Neural cell (in vitro differentiated cells): ENCODE results near the gene ABHD4. TPM values are rescaled to one million over a fixed set of nuclear protein-coding genes. Genes with fewer than 3 reads are reported as not detected.

Experiments used
- H2AFZ ChIP-seq: fragments of 200-600, 300-800 bp; sonication (generic), shearing (Covaris generic); 2 replicates; pipeline ENCODE4 v1.6.0; 2014; ENCODE audit warnings: low read depth, mild to moderate bottlenecking, antibody characterized with exemption, low read length, moderate library complexity
- H3F3A ChIP-seq: fragments of 200-600 bp; shearing (Covaris generic); 2 replicates; pipeline ENCODE4 v1.6.1; 2016; ENCODE audit warnings: mild to moderate bottlenecking, moderate library complexity, mixed read lengths, antibody characterized with exemption, low read length; ENCODE audit not compliant: insufficient read depth, poor library complexity, severe bottlenecking
- H3K27ac ChIP-seq: fragments of 200-600, 300-800 bp; sonication (generic), shearing (Covaris generic); 2 replicates; pipeline ENCODE4 v1.5.1; 2014; ENCODE audit warnings: mild to moderate bottlenecking, low read length, moderate library complexity
- H3K27me3 ChIP-seq: fragments of 300-800, 200-600 bp; sonication (generic), shearing (Covaris generic); 2 replicates; pipeline ENCODE4 v1.6.0; 2014; ENCODE audit warnings: mild to moderate bottlenecking, low read depth, low read length, moderate library complexity; ENCODE audit not compliant: insufficient read depth
- H3K36me3 ChIP-seq: fragments of 300-800, 200-600 bp; sonication (generic), shearing (Covaris generic); 2 replicates; pipeline ENCODE4 v1.5.1; 2014; ENCODE audit warnings: mild to moderate bottlenecking, antibody characterized with exemption, low read length, moderate library complexity; ENCODE audit not compliant: insufficient read depth
- H3K4me2 ChIP-seq: fragments of 300-800, 200-600 bp; sonication (generic), shearing (Covaris generic); 2 replicates; pipeline ENCODE4 v1.6.0; 2014; ENCODE audit warnings: mild to moderate bottlenecking, low read length
- H3K4me3 ChIP-seq: fragments of 300-800, 200-600 bp; sonication (generic), shearing (Covaris generic); 2 replicates; pipeline ENCODE4 v1.5.1; 2014; ENCODE audit warnings: mild to moderate bottlenecking, low read length, moderate library complexity
- H3K79me2 ChIP-seq: fragments of 200-600 bp; shearing (Covaris generic); replicated peaks from 2 replicates; pipeline ENCODE4 v1.6.0; 2014; ENCODE audit warnings: mild to moderate bottlenecking, low read length, moderate library complexity; ENCODE audit not compliant: insufficient read depth
- H3K9ac ChIP-seq: fragments of 300-800, 200-600 bp; sonication (generic), shearing (Covaris generic); 2 replicates; pipeline ENCODE4 v1.6.1; 2016; ENCODE audit warnings: mild to moderate bottlenecking, low read length, mixed read lengths
- H3K9me2 ChIP-seq: fragments of 200-600 bp; shearing (Covaris generic); 2 replicates; pipeline ENCODE4 v1.6.1; 2016; ENCODE audit warnings: mild to moderate bottlenecking, low read length, mixed read lengths; ENCODE audit not compliant: insufficient read depth
- H3K9me3 ChIP-seq: fragments of 200-600, 300-800 bp; sonication (generic), shearing (Covaris generic); 2 replicates; pipeline ENCODE4 v1.6.1; 2016; ENCODE audit warnings: mild to moderate bottlenecking, mixed run types, low read length, moderate library complexity, mixed read lengths
- H4K20me1 ChIP-seq: fragments of 200-600 bp; shearing (Covaris generic); 2 replicates; pipeline ENCODE4 v1.6.1; 2016; ENCODE audit warnings: mild to moderate bottlenecking, mixed run types; ENCODE audit not compliant: insufficient read depth
- EP300 ChIP-seq: fragments of 450-650 bp; conservative IDR thresholded peaks from 2 replicates; pipeline ENCODE4 v1.6.1; 2014; ENCODE audit warnings: antibody characterized with exemption, mild to moderate bottlenecking, moderate library complexity; ENCODE audit not compliant: poor library complexity, severe bottlenecking
- EZH2 ChIP-seq: fragments of 200-600, 300-800 bp; shearing (Covaris generic), sonication (generic); IDR thresholded peaks from 2 replicates; pipeline ENCODE4 v1.6.1; 2014; ENCODE audit warnings: antibody characterized with exemption, low read length, borderline replicate concordance, mild to moderate bottlenecking; ENCODE audit not compliant: insufficient read depth, poor library complexity, severe bottlenecking
- MXI1 ChIP-seq: fragments of 450-650 bp; conservative IDR thresholded peaks from 2 replicates; pipeline ENCODE4 v1.6.1; 2014; ENCODE audit warnings: antibody characterized with exemption, mild to moderate bottlenecking; ENCODE audit not compliant: poor library complexity, severe bottlenecking
- POLR2AphosphoS5 ChIP-seq: IDR thresholded peaks from 2 replicates; pipeline ENCODE4 v1.6.1; 2012
- RAD21 ChIP-seq: fragments of 450-650 bp; conservative IDR thresholded peaks from 2 replicates; pipeline ENCODE4 v1.6.1; 2014; ENCODE audit warnings: antibody characterized with exemption, mild to moderate bottlenecking, moderate library complexity
- SMC3 ChIP-seq: fragments of 450-650 bp; conservative IDR thresholded peaks from 2 replicates; pipeline ENCODE4 v1.6.1; 2014; ENCODE audit warnings: antibody characterized with exemption, mild to moderate bottlenecking, moderate library complexity; ENCODE audit not compliant: poor library complexity
- TAF1 ChIP-seq: IDR thresholded peaks from 2 replicates; pipeline ENCODE4 v1.6.1; 2012; ENCODE audit warnings: low read depth
- polyA plus RNA-seq: library from polyadenylated mRNA; depleted of rRNA; stranded (reverse); fragments of >200 nt; gene quantifications from 2 replicates; pipeline ENCODE4 v1.2.3, GENCODE V29; 2014
- TF ChIP-seq, protein P1 (sequence below): IDR thresholded peaks from 2 replicates; pipeline ENCODE4 v1.6.1; 2012; ENCODE audit warnings: borderline replicate concordance
- TF ChIP-seq, protein P2 (sequence below): fragments of 450-650 bp; IDR thresholded peaks from 2 replicates; pipeline ENCODE4 v1.5.1; 2014; ENCODE audit warnings: antibody characterized with exemption, mild to moderate bottlenecking, moderate library complexity; ENCODE audit not compliant: poor library complexity, severe bottlenecking

The ABHD4 gene
- polyA plus RNA-seq, 1 donor from 2014 or later = 2.6 TPM

DNA sequence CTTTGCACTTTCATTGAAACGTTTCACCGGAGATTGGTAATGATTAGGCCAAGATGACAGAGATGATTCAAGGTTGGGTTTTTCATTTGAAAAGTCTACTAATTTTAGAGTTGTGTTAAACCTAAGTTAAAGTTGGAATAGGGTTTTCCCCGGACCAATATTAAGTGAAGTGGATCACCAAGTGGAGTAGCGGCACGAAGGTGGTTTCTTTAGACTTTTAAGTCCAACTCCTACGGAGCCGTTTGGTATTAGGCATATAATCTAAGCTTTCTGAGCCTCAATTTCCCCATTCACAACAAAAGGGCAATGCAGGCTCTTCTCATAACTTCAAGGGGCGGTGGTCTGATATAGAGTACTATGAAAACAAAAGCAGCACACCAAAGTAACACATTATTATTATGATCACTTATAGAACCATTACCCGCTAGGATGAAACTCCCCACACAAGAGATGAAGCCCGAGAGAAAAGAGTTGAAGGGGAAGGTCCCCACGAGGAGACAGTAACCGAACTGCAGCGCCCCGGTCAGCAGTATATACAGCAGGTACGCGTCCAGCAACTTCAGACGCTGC, 9.5 kb upstream of the ABHD4 start:
- peak overlapping the region; percentile 80 for H3K4me3 ChIP-seq
- peaks cover under 1% of the 10 kb centered on the region for H3K27me3 ChIP-seq
- H3K27ac ChIP-seq = peak overlapping the region; percentile 35
- peak overlapping the region; percentile 83 for H3K4me2 ChIP-seq
- H3F3A ChIP-seq = peaks cover 5% of the 10 kb centered on the region
- H3K79me2 ChIP-seq = peaks cover 44% of the 10 kb centered on the region
- H2AFZ ChIP-seq = peak overlapping the region; percentile 74
- TF ChIP-seq, protein P1, sequence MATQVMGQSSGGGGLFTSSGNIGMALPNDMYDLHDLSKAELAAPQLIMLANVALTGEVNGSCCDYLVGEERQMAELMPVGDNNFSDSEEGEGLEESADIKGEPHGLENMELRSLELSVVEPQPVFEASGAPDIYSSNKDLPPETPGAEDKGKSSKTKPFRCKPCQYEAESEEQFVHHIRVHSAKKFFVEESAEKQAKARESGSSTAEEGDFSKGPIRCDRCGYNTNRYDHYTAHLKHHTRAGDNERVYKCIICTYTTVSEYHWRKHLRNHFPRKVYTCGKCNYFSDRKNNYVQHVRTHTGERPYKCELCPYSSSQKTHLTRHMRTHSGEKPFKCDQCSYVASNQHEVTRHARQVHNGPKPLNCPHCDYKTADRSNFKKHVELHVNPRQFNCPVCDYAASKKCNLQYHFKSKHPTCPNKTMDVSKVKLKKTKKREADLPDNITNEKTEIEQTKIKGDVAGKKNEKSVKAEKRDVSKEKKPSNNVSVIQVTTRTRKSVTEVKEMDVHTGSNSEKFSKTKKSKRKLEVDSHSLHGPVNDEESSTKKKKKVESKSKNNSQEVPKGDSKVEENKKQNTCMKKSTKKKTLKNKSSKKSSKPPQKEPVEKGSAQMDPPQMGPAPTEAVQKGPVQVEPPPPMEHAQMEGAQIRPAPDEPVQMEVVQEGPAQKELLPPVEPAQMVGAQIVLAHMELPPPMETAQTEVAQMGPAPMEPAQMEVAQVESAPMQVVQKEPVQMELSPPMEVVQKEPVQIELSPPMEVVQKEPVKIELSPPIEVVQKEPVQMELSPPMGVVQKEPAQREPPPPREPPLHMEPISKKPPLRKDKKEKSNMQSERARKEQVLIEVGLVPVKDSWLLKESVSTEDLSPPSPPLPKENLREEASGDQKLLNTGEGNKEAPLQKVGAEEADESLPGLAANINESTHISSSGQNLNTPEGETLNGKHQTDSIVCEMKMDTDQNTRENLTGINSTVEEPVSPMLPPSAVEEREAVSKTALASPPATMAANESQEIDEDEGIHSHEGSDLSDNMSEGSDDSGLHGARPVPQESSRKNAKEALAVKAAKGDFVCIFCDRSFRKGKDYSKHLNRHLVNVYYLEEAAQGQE = no peak
- TF ChIP-seq, protein P2, sequence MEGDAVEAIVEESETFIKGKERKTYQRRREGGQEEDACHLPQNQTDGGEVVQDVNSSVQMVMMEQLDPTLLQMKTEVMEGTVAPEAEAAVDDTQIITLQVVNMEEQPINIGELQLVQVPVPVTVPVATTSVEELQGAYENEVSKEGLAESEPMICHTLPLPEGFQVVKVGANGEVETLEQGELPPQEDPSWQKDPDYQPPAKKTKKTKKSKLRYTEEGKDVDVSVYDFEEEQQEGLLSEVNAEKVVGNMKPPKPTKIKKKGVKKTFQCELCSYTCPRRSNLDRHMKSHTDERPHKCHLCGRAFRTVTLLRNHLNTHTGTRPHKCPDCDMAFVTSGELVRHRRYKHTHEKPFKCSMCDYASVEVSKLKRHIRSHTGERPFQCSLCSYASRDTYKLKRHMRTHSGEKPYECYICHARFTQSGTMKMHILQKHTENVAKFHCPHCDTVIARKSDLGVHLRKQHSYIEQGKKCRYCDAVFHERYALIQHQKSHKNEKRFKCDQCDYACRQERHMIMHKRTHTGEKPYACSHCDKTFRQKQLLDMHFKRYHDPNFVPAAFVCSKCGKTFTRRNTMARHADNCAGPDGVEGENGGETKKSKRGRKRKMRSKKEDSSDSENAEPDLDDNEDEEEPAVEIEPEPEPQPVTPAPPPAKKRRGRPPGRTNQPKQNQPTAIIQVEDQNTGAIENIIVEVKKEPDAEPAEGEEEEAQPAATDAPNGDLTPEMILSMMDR = no peak
- TF ChIP-seq EP300 = no peak
- no peak for TF ChIP-seq MXI1
- TF ChIP-seq TAF1 = no peak
- TF ChIP-seq SMC3 = no peak
- no peaks in the 10 kb centered on the region for H3K9me3 ChIP-seq
- H3K9ac ChIP-seq = peak overlapping the region; percentile 69
- H3K9me2 ChIP-seq = no peaks in the 10 kb centered on the region
- no peaks in the 10 kb centered on the region for H3K36me3 ChIP-seq
- H4K20me1 ChIP-seq = no peaks in the 10 kb centered on the region

DNA sequence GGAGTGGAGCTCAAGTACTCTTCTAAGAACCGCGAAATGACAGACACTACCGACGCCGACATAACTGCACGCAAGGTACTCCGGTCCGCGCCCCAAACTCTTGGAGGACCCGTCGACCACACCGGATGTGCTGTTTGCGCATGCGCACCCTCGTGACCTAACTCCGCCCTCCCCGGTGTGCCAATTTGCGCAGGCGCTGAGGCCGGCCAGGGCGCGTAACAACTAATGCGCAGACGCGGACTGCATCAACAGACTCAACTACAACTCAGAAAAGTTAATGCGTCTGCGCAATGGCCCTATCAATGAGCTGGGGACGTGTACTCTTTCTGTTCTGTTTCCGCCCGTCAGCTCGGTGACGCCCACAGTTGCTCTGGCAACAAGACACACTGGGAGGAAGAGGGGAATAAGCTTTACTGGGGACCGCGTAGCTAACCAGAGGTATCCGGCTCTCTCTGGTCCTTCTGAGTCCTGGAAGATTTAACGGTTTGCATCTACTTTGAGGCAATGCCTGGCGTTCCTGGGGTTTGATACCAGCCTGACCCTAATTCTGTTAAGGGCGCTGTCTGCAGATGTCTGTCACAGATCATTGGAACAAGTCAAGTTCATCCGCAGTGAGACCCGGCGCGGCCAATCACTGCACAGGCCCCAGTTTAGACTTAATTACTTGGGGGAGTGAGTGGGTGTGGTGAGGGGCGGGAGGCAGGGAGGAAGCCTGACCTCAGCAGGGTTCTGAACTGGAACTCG, 8.8 kb upstream of the ABHD4 start, which contains the start of gene DAD1:
Gene DAD1, minus strand, starts transcription at position 129 of the 744 bp plus-strand sequence. Its CDS starts 67 bp downstream, at position 62.
- Histone ChIP-seq H2AFZ (peak within 1 kb of the TSS; percentile 89), H4K20me1 (no peaks in the 10 kb centered on the region), H3F3A (peaks cover 5% of the 10 kb centered on the region), H3K79me2 (peaks cover 41% of the 10 kb centered on the region), H3K4me3 (peak within 1 kb of the TSS; percentile 80), H3K9me2 (no peaks in the 10 kb centered on the region), H3K9me3 (no peaks in the 10 kb centered on the region), H3K36me3 (no peaks in the 10 kb centered on the region), H3K27me3 (peaks cover 2% of the 10 kb centered on the region), H3K4me2 (peak within 1 kb of the TSS; percentile 88), H3K27ac (peak within 1 kb of the TSS; percentile 91), H3K9ac (peak within 1 kb of the TSS; percentile 80)
- TF ChIP-seq POLR2AphosphoS5 (peak; percentile 84), EP300 (peak; percentile 62), SMC3 (peak; percentile 56), EZH2 (no peak), RAD21 (peak; percentile 27), MXI1 (peak; percentile 87), TAF1 (no peak)
- TF ChIP-seq, protein P2 = peak; percentile 64
- TF ChIP-seq, protein P1 = no peak
